B cell (primary cell): ENCODE results near the gene NRG2. TPM values are rescaled to one million over a fixed set of nuclear protein-coding genes. Genes with fewer than 3 reads are reported as not detected.

Experiments used
- ATAC-seq: fragments of 200-7000 bp; cut with Tn5 transposase; one replicate; pipeline ENCODE4 v1.10.0; 2021; ENCODE audit warnings: low read depth, mild to moderate bottlenecking, moderate number of reproducible peaks, moderate library complexity
- CTCF ChIA-PET: fragments of 350-600 bp; sonication (Branson Sonifier 250); formaldehyde crosslinking; loops from one replicate; lab custom pipeline; 2021; ENCODE audit warnings: antibody characterized with exemption, inconsistent platforms; lab: Charles Lee
- POLR2A ChIA-PET: fragments of 350-600 bp; sonication (Branson Sonifier 250); formaldehyde crosslinking; loops from one replicate; lab custom pipeline; 2021; ENCODE audit warnings: antibody characterized with exemption; lab: Charles Lee
- DNase-seq: peaks from one replicate; pipeline ENCODE4 v3.0.0; 2013
- H2AFZ ChIP-seq: 2 replicates; pipeline ENCODE4 v1.6.1; 2012; ENCODE audit warnings: mild to moderate bottlenecking, low read depth, low read length; ENCODE audit not compliant: insufficient read depth, poor library complexity, severe bottlenecking
- H3K27ac ChIP-seq, 2 donors: 1 replicate in 1 of 2; 2 replicates in 1 of 2; pipeline ENCODE4 v1.5.1; 2012 to 2013; ENCODE audit warnings: low read length in 2 of 2, mild to moderate bottlenecking in 2 of 2, moderate library complexity in 1 of 2
- H3K27me3 ChIP-seq, 4 experiments: fragments of 200-600 bp in 1 of 4; sonication (generic) in 1 of 4; replicated peaks in 1 of 4; 1 replicate in 2 of 4; 2 replicates in 2 of 4; pipeline versions ENCODE4 v1.6.1 to v1.7.0; 2013 to 2016; ENCODE audit warnings: low read length in 3 of 4, mild to moderate bottlenecking in 2 of 4, mixed read lengths in 1 of 4, moderate library complexity in 1 of 4; ENCODE audit not compliant: insufficient read depth in 4 of 4, control insufficient read depth in 3 of 4; ENCODE audit errors: control extremely low read depth in 1 of 4
- H3K36me3 ChIP-seq, 2 experiments: replicated peaks in 1 of 2; 1 replicate in 1 of 2; 2 replicates in 1 of 2; pipeline versions ENCODE4 v1.6.1 to v1.7.1; 2013; ENCODE audit warnings: low read length in 1 of 2; ENCODE audit not compliant: insufficient read depth in 2 of 2, control insufficient read depth in 1 of 2; ENCODE audit errors: control extremely low read depth in 1 of 2, extremely low read depth in 1 of 2
- H3K4me1 ChIP-seq, 2 donors: fragments of 200-600 bp in 1 of 2; sonication (generic) in 1 of 2; 1 replicate in 1 of 2; 2 replicates in 1 of 2; pipeline versions ENCODE4 v1.5.1 to v1.6.1; 2013 to 2017; ENCODE audit warnings: low read length in 2 of 2; ENCODE audit not compliant: control insufficient read depth in 2 of 2, insufficient read depth in 2 of 2
- H3K4me2 ChIP-seq: replicated peaks from 2 replicates; pipeline ENCODE3; 2012; ENCODE audit warnings: mild to moderate bottlenecking, low read depth, low read length; ENCODE audit not compliant: poor library complexity, severe bottlenecking
- H3K4me3 ChIP-seq, 5 experiments: fragments of 200-600 bp in 1 of 5; sonication (generic) in 1 of 5; 1 replicate in 3 of 5; 2 replicates in 2 of 5; pipeline versions ENCODE4 v1.5.1 to v1.7.0; 2011 to 2016; ENCODE audit warnings: low read length in 4 of 5, mild to moderate bottlenecking in 4 of 5, low read depth in 2 of 5, control low read depth in 1 of 5, moderate library complexity in 1 of 5; ENCODE audit not compliant: insufficient read depth in 1 of 5; ENCODE audit errors: control extremely low read depth in 1 of 5, extremely low read depth in 1 of 5
- H3K79me2 ChIP-seq: fragments of 200-600 bp; sonication (generic); one replicate; pipeline ENCODE4 v1.6.0; 2016; ENCODE audit warnings: low read length; ENCODE audit not compliant: control insufficient read depth, insufficient read depth
- H3K9ac ChIP-seq: fragments of 200-600 bp; sonication (generic); 2 replicates; pipeline ENCODE4 v1.6.1; 2017; ENCODE audit warnings: mild to moderate bottlenecking, low read length, moderate library complexity
- H3K9me3 ChIP-seq, 3 donors: one replicate each; pipeline versions ENCODE4 v1.6.1 to v1.7.1; 2013; ENCODE audit warnings: low read length in 2 of 3; ENCODE audit not compliant: control insufficient read depth in 2 of 3, insufficient read depth in 1 of 3; ENCODE audit errors: control extremely low read depth in 1 of 3
- H4K20me1 ChIP-seq: 2 replicates; pipeline ENCODE4 v1.6.0; 2012; ENCODE audit warnings: mild to moderate bottlenecking, low read length; ENCODE audit not compliant: insufficient read depth, control insufficient read depth, poor library complexity, severe bottlenecking
- H3K27ac Mint-ChIP-seq: one replicate; pipeline ENCODE4 v1.8.0; 2021; ENCODE audit warnings: mixed read lengths
- H3K27me3 Mint-ChIP-seq: one replicate; pipeline ENCODE4 v1.8.0; 2021; ENCODE audit warnings: mixed read lengths
- H3K4me1 Mint-ChIP-seq: one replicate; pipeline ENCODE4 v1.8.0; 2021; ENCODE audit warnings: mixed read lengths
- H3K4me3 Mint-ChIP-seq: one replicate; pipeline ENCODE4 v1.8.0; 2021; ENCODE audit warnings: mixed read lengths
- H3K9me3 Mint-ChIP-seq: one replicate; pipeline ENCODE4 v1.8.0; 2022; ENCODE audit warnings: mixed read lengths; ENCODE audit not compliant: insufficient read depth
- EZH2 ChIP-seq: IDR thresholded peaks from 2 replicates; pipeline ENCODE4 v1.6.1; 2012; ENCODE audit warnings: borderline replicate concordance, low read depth, mild to moderate bottlenecking, moderate library complexity, low read length; ENCODE audit not compliant: insufficient read depth, poor library complexity, severe bottlenecking
- WGBS: methylation state at CpG from one replicate; pipeline ENCODE4 v1.1.5; 2013; ENCODE audit warnings: missing lambda C conversion rate; ENCODE audit not compliant: insufficient coverage; 5-methylcytosine and 5-hydroxymethylcytosine counted together
- intact Hi-C: fragments of 100-400 bp; cut with micrococcal nuclease; formaldehyde crosslinking; loops from one replicate; pipeline ENCODE4 v1.10.0; 2022
- polyA plus RNA-seq: library from polyadenylated mRNA; depleted of rRNA; stranded (reverse); fragments of >200 nt; gene quantifications from 2 replicates; pipeline ENCODE4 v1.2.3, GENCODE V29; 2012
- total RNA-seq, 2 donors: library from RNA; stranded (reverse); fragments of 120-200 nt in 1 of 2; gene quantifications; 1 replicate in 1 of 2; 2 replicates in 1 of 2; pipeline versions ENCODE4 v1.2.3 to v1.2.4, GENCODE V29; 2013 to 2022
- TF ChIP-seq, protein P1 (sequence below): fragments of 200-600 bp; IDR thresholded peaks from one replicate; pipeline ENCODE4 v1.8.0; 2022; ENCODE audit warnings: antibody characterized with exemption, mild to moderate bottlenecking

NRG2 gene
- total and polyA plus RNA-seq, 2 donors (not counting 1 experiment from before 2014, with no cell fraction given) = 0.13 to 0.15 TPM

- Histone ChIP-seq H3K9ac (no peak overlapping the region), H3K36me3 (no peaks in the 10 kb centered on the region), H3K27me3 (peaks cover 0 to 13% (median 0%) of the 10 kb centered on the region in 4 experiments), H3K79me2 (no peaks in the 10 kb centered on the region), H3K9me3 (no peaks in the 10 kb centered on the region), H3K4me1 (peaks cover 0 to 4% of the 10 kb centered on the region in 2 donors), H3K4me2 (no peak overlapping the region), H3K4me3 (no peak overlapping the region), H3K27ac (no peak overlapping the region), H2AFZ (no peak overlapping the region), H4K20me1 (no peaks in the 10 kb centered on the region)
- intact Hi-C loops = no loop called here
- POLR2A ChIA-PET = no interaction called here
- Mint-ChIP-seq H3K27me3 (peaks cover 32% of the 10 kb centered on the region), H3K4me3 (no peak overlapping the region), H3K4me1 (peaks cover 6% of the 10 kb centered on the region), H3K9me3 (no peaks in the 10 kb centered on the region), H3K27ac (no peak overlapping the region)
- no peak for ATAC-seq
- WGBS = 86% methylated on average over 3 of the region's 3 CpGs
- CTCF ChIA-PET = no interaction called here
- no peak for TF ChIP-seq EZH2
- TF ChIP-seq, protein P1, sequence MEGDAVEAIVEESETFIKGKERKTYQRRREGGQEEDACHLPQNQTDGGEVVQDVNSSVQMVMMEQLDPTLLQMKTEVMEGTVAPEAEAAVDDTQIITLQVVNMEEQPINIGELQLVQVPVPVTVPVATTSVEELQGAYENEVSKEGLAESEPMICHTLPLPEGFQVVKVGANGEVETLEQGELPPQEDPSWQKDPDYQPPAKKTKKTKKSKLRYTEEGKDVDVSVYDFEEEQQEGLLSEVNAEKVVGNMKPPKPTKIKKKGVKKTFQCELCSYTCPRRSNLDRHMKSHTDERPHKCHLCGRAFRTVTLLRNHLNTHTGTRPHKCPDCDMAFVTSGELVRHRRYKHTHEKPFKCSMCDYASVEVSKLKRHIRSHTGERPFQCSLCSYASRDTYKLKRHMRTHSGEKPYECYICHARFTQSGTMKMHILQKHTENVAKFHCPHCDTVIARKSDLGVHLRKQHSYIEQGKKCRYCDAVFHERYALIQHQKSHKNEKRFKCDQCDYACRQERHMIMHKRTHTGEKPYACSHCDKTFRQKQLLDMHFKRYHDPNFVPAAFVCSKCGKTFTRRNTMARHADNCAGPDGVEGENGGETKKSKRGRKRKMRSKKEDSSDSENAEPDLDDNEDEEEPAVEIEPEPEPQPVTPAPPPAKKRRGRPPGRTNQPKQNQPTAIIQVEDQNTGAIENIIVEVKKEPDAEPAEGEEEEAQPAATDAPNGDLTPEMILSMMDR = no peak
- DNase-seq = no peak
These were observed 159.0 kb downstream of the NRG2 start for GRCh38 chr5:139884144-139884543.

DNA sequence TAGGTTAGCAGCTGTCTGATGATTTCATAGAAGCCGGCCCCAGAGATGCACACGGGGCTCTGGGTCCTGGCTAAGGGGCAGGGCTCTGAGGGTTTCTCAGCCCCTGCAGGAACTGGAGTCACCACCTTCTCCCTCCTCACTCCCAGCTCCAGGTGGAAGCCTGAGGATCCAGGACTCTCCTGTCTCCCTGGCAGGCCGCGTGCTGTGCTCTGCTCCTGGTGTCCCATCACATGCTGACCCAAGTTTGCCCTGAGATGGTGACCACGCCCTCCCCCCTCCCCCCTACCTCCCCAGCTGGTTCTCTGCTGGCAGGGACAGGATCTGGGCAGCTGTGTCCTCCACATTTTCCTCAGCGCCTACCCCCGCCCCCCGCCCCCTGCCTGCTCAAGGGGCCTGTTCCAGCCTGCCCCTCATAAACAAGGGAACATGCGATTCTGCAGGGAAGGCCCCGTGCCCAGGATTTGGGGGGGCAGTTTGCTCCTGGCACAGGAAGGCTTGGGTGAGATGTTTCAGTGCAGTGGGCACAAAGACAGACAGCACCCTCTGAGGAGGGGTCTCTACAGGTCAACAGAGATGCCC is 160.0 kb downstream of the NRG2 start:
- Mint-ChIP-seq H3K4me1 (peaks cover 6% of the 10 kb centered on the region), H3K4me3 (no peak overlapping the region), H3K27me3 (peaks cover 33% of the 10 kb centered on the region), H3K9me3 (no peaks in the 10 kb centered on the region), H3K27ac (no peak overlapping the region)
- H3K9me3 ChIP-seq = no peaks in the 10 kb centered on the region
- DNase-seq (no peak), ATAC-seq (no peak)
- H3K4me3 ChIP-seq = no peak overlapping the region
- H2AFZ ChIP-seq = no peak overlapping the region
- 87% methylated on average over 9 of the region's 10 CpGs for WGBS
- H3K36me3 ChIP-seq = no peaks in the 10 kb centered on the region
- ChIA-PET POLR2A (no interaction called here), CTCF (no interaction called here)
- H3K27ac ChIP-seq = no peak overlapping the region
- H3K9ac ChIP-seq = no peak overlapping the region
- intact Hi-C loops = no loop called here
- no peak overlapping the region for H3K4me2 ChIP-seq
- no peaks in the 10 kb centered on the region for H4K20me1 ChIP-seq
- TF ChIP-seq, protein P1 = no peak
- no peak for TF ChIP-seq EZH2
- H3K79me2 ChIP-seq = no peaks in the 10 kb centered on the region
- H3K4me1 ChIP-seq = peaks cover 0 to 4% of the 10 kb centered on the region in 2 donors
- peaks cover 0 to 8% (median 0%) of the 10 kb centered on the region in 4 experiments for H3K27me3 ChIP-seq
